C4-2B (cell line): ENCODE data around the gene SYT2.

Experiments
- ZFX ChIP-seq: fragments of 450-650 bp; IDR thresholded peaks from 2 replicates; pipeline ENCODE4 v1.6.1; 2017
- TF ChIP-seq, protein P1 (sequence below): fragments of 450-650 bp; conservative IDR thresholded peaks from 2 replicates; pipeline ENCODE4 v1.5.1; 2017; ENCODE audit warnings: mild to moderate bottlenecking

DNA sequence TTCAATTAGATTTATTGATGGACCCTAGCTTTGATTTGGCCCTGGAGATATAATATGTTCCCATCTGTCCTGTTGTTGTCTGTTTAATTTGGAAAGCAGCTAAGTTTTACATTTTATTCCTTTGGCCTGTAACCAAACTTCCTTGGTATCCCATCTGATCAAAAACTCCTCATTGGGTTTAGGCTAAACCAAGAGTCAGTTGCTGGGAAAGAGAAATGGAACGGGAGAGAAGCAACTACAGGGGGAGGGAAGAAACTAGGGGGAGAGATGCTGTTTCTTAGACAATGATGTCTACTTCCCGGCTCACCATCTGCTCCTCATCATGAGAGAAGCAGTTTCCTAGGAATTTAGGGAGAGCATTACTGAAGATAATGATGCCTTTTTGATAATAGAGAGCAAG, 141.8 kb downstream of the SYT2 start:
- TF ChIP-seq, protein P1, sequence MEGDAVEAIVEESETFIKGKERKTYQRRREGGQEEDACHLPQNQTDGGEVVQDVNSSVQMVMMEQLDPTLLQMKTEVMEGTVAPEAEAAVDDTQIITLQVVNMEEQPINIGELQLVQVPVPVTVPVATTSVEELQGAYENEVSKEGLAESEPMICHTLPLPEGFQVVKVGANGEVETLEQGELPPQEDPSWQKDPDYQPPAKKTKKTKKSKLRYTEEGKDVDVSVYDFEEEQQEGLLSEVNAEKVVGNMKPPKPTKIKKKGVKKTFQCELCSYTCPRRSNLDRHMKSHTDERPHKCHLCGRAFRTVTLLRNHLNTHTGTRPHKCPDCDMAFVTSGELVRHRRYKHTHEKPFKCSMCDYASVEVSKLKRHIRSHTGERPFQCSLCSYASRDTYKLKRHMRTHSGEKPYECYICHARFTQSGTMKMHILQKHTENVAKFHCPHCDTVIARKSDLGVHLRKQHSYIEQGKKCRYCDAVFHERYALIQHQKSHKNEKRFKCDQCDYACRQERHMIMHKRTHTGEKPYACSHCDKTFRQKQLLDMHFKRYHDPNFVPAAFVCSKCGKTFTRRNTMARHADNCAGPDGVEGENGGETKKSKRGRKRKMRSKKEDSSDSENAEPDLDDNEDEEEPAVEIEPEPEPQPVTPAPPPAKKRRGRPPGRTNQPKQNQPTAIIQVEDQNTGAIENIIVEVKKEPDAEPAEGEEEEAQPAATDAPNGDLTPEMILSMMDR: no peak
- no peak for TF ChIP-seq ZFX
